RWPE1 (cell line): ENCODE results near the gene ACBD6.

ENCODE experiments used
- CTCF ChIA-PET: fragments of 350-600 bp; sonication (Branson Sonifier 250); formaldehyde crosslinking; extraction: SDS; loops from one replicate; lab custom pipeline; 2021; lab: Yijun Ruan, JAX
- POLR2A ChIA-PET: fragments of 400-600 bp; formaldehyde crosslinking; extraction: SDS; loops from one replicate; lab custom pipeline; 2020; ENCODE audit warnings: antibody characterized with exemption; ENCODE audit not compliant: low non-redundant PET; lab: Yijun Ruan, JAX
- DNase-seq: peaks from one replicate; pipeline ENCODE4 v3.0.0; 2012; ENCODE audit warnings: low spot score
- H3K27ac ChIP-seq: fragments of 450-650 bp; 2 replicates; pipeline ENCODE4 v1.5.1; 2017
- CTCF ChIP-seq: fragments of 450-650 bp; conservative IDR thresholded peaks from 2 replicates; pipeline ENCODE4 v1.5.1; 2017; ENCODE audit warnings: low read depth, mild to moderate bottlenecking

The ACBD6 gene

GRCh38 chr1:180372728-180373127, 129.6 kb downstream of the ACBD6 start:
- POLR2A ChIA-PET: no interaction called here

GRCh38 chr1:180370597-180370996, 131.8 kb downstream of the ACBD6 start:
- CTCF ChIA-PET: no interaction called here
- H3K27ac ChIP-seq: no peak overlapping the region
- POLR2A ChIA-PET: no interaction called here
- TF ChIP-seq CTCF: no peak
- no peak for DNase-seq

More at GRCh38 chr1:180372728-180373127, 129.6 kb downstream of the ACBD6 start:
- H3K27ac ChIP-seq: no peak overlapping the region
- CTCF ChIA-PET: interaction anchor here (0.8 kb wide), 1 partner anchor 15 kb away, joined by 3 read pairs; no protein-coding TSS in a partner anchor
- TF ChIP-seq CTCF: no peak
- DNase-seq: no peak

DNA sequence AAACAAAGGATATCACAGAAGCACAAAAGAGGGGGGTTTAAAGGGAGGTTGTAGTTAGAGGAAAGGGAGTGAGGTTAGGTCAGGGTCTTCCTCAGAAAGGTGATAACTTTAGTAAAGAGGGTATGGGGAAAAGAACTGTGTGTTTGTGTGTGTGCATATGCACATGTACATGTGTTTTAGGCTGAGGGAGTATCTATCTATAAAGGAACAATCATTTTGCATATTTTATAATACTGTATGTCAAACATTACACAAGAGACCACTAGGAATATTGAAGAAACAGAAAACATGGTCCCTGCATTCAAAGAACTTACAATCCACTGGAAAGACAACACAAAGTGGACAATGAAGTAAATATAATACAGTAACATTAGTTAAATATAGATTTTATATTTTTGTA, 132.2 kb downstream of the ACBD6 start:
- H3K27ac ChIP-seq: no peak overlapping the region
- TF ChIP-seq CTCF: no peak
- POLR2A ChIA-PET: no interaction called here
- no peak for DNase-seq
- CTCF ChIA-PET: interaction anchor here (0.7 kb wide), 1 partner anchor 10 kb away, joined by 3 read pairs; no protein-coding TSS in a partner anchor

DNA sequence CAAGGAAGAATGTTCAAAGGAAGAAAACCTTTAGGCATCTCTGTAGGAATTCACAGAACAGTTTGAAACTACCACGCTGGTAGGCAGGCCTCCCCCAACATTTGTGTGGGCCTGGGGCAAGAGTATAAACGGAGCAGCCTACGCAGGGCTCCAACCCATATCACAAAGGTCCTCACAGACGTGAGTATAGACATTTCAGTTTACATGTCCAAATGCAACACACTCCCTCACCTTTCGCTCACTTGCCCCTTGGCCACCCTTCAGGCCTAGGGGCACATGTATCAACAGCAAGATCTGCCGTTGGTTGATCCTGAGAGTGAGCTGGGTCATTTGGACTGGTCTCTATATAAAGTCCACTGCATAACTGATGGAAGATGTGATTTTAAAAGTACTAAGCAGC, 133.3 kb downstream of the ACBD6 start:
- ChIA-PET CTCF (no interaction called here), POLR2A (no interaction called here)
- TF ChIP-seq CTCF: no peak
- no peak for DNase-seq
- no peak overlapping the region for H3K27ac ChIP-seq

DNA sequence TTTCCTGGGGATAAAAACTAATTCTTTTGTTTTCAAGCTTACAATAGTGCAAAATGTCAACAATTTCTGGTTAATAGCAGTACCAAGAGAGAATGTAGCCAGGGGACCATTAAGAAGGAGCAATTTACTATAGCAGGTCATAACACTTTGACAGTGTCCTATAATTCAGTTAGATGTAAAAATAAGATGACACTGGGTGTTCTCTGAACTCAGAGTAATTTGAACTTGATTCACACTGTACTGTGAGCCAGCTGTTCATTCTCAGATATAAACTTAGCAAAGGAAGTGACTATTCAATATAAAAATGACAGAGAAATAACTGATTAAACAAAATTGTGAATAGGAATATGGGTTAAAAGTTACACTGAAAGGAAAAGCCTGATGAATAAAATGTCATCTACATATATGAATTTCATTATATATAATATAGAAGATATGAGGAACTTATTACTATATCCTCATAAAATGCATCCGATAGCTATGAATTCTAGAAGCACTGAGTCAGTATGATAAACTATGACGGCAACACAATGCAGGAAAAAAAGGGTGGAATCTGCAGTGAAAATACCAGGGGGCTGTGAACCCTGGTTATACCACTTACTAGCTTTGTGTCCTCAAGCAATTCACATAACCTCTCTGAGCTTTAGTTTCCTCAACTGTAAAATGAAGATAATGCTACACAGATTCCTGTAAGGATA, 135.9 kb downstream of the ACBD6 start:
- ChIA-PET CTCF (interaction anchor here (0.8 kb wide), 1 partner anchor 11 kb away, joined by 3 read pairs; no protein-coding TSS in a partner anchor), POLR2A (no interaction called here)
- no peak for DNase-seq
- no peak for TF ChIP-seq CTCF
- no peak overlapping the region for H3K27ac ChIP-seq

GRCh38 chr1:180365039-180365438, 137.3 kb downstream of the ACBD6 start:
- no peak overlapping the region for H3K27ac ChIP-seq
- no peak for DNase-seq
- POLR2A ChIA-PET: no interaction called here
- no peak for TF ChIP-seq CTCF
- CTCF ChIA-PET: interaction anchor here (0.6 kb wide), 1 partner anchor 12 kb away, joined by 3 read pairs; no protein-coding TSS in a partner anchor
